ENCODE measurements around the gene PRKCB.

The PRKCB gene

GRCh38 chr16:23867566-23867965 is 31.8 kb downstream of the PRKCB start:
- CTCF ChIA-PET, result no interaction called here
- DNase-seq (ENCODE audit: low spot score), result no peak
- TF ChIP-seq, protein P1, sequence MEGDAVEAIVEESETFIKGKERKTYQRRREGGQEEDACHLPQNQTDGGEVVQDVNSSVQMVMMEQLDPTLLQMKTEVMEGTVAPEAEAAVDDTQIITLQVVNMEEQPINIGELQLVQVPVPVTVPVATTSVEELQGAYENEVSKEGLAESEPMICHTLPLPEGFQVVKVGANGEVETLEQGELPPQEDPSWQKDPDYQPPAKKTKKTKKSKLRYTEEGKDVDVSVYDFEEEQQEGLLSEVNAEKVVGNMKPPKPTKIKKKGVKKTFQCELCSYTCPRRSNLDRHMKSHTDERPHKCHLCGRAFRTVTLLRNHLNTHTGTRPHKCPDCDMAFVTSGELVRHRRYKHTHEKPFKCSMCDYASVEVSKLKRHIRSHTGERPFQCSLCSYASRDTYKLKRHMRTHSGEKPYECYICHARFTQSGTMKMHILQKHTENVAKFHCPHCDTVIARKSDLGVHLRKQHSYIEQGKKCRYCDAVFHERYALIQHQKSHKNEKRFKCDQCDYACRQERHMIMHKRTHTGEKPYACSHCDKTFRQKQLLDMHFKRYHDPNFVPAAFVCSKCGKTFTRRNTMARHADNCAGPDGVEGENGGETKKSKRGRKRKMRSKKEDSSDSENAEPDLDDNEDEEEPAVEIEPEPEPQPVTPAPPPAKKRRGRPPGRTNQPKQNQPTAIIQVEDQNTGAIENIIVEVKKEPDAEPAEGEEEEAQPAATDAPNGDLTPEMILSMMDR (conservative IDR thresholded peaks at IDR 0.05; ENCODE audit: low read depth), result no peak
- POLR2A ChIA-PET (ENCODE audit: low non-redundant PET), result no interaction called here
- no peak overlapping the region for H3K27ac ChIP-seq

DNA sequence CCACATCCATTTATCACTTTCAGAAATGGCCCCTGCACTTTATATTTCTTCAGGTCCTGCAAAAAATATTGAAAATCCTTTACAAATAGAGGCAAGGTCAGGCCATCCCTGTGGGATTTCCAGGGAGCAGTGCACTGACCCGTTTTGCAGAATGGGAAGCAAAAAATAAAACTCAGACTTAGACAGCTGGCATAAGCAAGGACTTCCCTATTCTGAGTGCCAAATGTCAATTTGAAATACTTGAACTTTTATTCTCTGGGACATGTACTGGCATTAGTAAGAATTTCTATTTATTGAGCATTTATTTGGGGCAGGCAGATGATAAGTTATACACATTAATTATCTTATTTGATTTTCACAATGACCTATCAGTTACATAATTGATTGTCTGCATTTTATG is 32.4 kb downstream of the PRKCB start:
- ChIA-PET POLR2A (ENCODE audit: low non-redundant PET) (no interaction called here), CTCF (no interaction called here)
- TF ChIP-seq, protein P1 (conservative IDR thresholded peaks at IDR 0.05; ENCODE audit: low read depth), result no peak
- no peak for DNase-seq (ENCODE audit: low spot score)
- H3K27ac ChIP-seq, result no peak overlapping the region

DNA sequence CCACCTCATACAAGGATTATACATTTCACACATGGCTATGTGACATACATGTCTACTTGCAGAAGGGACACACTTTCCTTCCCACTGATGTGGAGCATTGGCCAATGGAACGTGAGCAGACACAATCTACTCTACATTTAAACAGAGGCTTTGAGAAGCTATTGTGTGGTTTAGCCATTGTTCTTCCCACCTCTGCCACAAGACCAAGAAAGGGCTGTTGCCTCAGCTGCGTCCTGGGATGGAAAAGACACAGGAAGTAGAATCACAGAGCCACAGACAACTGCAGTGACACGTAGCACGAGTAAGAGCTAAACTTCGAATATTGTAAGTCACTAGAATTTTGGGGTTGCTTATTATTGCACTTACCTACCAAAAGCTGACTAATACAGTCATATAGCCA is 33.3 kb downstream of the PRKCB start:
- H3K27ac ChIP-seq, result no peak overlapping the region
- TF ChIP-seq, protein P1 (conservative IDR thresholded peaks at IDR 0.05; ENCODE audit: low read depth), result no peak
- POLR2A ChIA-PET (ENCODE audit: low non-redundant PET), result no interaction called here
- DNase-seq (ENCODE audit: low spot score), result no peak
- CTCF ChIA-PET, result no interaction called here

GRCh38 chr16:23871924-23872323 is 36.1 kb downstream of the PRKCB start:
- no peak overlapping the region for H3K27ac ChIP-seq
- no peak for DNase-seq (ENCODE audit: low spot score)
- TF ChIP-seq, protein P1 (conservative IDR thresholded peaks at IDR 0.05; ENCODE audit: low read depth), result no peak
- ChIA-PET CTCF (no interaction called here), POLR2A (ENCODE audit: low non-redundant PET) (no interaction called here)

DNA sequence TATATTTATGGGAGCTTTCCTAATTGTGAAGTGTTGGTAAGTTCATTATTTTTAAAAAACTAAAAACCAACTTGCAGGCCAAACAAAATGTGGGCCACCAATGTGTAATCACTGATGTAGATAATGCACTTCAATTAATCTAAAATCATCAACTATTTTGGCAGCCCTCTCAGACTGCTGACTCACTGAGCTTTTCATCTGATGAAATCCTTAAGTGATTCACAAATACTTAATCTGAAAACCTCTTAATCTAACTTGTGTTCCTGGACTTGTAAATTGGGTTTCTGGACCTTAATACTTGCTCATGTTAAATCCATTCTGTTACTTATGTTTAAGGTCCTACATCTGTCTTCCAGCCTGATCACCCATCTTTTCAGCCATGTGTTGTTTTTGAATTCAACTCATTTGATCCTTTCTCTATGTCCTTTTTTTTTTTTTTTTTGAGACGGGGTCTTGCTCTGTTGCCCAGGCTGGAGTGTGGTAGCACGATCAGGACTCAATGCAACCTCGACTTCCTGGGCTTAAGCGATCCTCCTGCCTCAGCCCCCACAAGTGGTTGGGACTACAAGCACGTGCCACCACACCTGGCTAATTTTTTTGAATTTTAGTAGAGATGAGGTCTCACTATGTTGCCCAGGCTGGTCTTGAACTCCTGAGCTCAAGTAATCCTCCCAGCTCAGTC is 39.0 kb downstream of the PRKCB start:
- ChIA-PET POLR2A (ENCODE audit: low non-redundant PET) (no interaction called here), CTCF (interaction anchor here (0.6 kb wide), 1 partner anchor 161 kb away, joined by 3 read pairs; no protein-coding TSS in a partner anchor)
- H3K27ac ChIP-seq, result no peak overlapping the region
- TF ChIP-seq, protein P1 (conservative IDR thresholded peaks at IDR 0.05; ENCODE audit: low read depth), result no peak
- peak; percentile 9 for DNase-seq (ENCODE audit: low spot score)

- ChIA-PET CTCF (no interaction called here), POLR2A (ENCODE audit: low non-redundant PET) (no interaction called here)
- TF ChIP-seq, protein P1 (conservative IDR thresholded peaks at IDR 0.05; ENCODE audit: low read depth), result no peak
- H3K27ac ChIP-seq, result no peak overlapping the region
- DNase-seq (ENCODE audit: low spot score), result no peak
Observed at GRCh38 chr16:23876256-23876896, 40.6 kb downstream of the PRKCB start.

All from RWPE1 (cell line).